ENCODE measurements around the gene BRINP3. TPM values are rescaled to one million over a fixed set of nuclear protein-coding genes. Genes with fewer than 3 reads are reported as not detected.

Gene BRINP3
- polyA plus RNA-seq, 1 donor = 4.6 TPM

DNA sequence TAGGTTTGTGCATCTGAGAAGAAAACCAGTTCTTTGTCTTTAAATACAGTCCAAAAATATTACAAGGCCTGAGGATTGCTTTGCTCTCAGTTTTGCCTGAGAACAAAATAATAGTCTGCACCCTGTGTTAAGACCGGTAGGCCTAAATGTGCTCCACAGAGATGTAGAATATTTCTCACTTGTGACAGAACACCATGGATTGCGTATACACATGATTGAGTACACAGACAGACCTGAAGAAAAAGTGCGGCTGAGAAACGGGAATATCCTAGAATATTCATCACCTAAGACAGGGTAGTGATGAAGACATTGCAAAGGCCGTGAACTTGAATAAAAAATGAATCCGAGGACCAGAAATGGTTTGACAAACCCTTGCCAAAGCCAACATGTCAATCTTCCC lies 155.4 kb downstream of the BRINP3 start:
- DNase-seq = no peak

DNA sequence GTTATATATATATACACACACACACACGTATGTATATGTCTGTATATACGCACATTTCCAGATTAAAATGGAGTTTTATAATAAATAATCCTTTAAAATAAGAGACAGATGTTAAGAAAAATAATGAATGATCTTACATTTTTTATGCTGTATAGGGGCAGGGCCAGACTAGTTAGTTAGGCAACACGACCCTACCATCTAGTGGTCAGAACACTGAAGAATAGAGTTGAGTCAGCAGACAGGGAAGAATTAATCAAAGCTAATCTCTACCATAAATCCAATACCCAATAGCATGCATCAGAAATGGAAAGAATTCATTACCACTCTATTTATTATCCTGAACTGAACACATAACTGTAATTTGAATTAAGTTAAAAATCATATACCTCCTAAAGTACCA lies 156.7 kb downstream of the BRINP3 start:
- peak; percentile 11 for DNase-seq

DNA sequence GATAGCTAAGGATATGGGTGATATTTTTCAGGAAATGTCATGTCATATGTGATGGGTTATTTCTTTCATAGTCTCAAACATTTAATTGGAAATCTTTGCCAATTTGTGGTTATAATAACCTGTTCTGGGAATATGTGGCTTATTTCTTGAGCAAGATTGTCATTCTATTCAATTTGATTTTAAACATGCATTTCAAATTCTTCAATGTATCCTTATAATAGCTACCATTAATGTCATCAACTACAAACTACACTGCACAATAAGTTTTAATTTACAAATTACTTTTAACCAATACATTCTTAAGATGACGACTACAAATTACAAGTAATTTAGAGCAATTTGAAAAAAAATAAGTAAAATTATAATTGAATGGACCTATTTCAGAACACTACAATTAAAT lies 164.9 kb downstream of the BRINP3 start:
- DNase-seq = no peak

DNA sequence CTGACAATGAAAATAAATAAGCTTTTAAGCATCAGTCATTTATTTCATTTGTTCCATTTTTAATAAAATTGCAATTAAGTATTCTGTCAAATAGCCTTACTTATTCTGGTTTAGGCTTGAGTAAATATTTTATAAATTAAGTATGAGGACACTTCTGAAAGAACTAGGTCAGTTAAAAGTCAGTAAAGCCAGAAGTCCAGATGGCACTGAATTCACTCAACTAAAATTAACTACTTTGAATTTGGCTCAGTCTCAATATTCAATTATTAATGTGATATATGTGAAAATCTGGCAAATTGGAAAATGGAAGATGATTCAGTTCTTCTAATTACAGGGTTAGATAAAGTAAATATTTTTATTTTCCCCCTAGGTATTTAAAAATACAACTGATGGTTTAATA lies 174.2 kb downstream of the BRINP3 start:
- DNase-seq = no peak

DNA sequence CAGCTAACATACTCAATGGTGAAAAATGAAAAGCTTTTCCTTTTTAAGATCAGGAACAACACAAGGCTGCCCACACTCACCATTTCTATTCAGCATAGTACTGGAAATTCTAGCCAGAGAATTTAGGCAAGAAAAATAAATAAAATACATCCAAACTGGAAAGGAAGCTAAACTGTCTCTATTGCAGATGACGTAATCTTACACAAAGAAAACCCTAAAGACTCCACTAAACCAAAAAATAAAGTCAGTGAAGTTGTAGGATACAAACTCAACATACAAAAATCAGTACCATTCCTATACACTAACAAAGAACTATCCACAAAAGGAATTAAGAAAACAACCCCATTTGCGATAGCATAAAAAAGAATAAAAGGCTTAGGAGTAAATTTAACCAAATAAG lies 181.2 kb downstream of the BRINP3 start:
- DNase-seq = no peak

DNA sequence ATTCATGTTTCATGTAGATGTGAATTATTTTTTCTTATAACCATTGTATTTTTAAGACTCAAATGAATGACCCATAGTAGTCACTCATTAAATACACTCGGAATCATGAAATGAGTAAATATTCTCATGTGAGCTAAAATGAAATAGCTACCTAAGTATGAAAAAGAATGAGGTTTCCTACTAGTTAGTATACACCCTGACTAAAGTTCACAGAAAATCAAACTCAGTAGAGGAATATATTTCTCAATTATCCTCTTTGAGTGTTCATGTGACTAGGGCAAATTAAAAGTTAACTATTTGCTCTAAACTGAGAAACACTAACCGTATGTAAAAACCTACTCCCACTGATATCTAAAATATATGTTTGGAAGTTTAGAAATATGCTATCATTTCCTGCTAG lies 187.8 kb downstream of the BRINP3 start:
- DNase-seq = no peak

DNA sequence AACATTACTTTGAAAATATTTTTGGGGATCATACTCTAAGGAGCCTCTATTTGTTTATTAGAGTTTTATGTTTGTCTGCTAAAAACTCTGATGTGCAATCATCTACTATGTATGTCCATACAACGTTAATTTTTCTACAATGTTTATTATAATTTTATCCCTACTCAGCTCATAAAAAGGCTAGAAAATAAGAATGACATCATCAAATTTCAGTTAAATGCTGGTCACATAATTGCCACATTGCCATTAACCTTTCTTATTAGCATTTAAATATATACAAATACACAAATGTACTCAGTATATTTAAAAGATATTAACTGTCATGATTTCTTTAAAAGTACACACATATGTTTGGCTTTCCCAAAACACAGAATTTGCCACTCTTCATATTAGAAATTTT lies 191.6 kb downstream of the BRINP3 start:
- DNase-seq = no peak

DNA sequence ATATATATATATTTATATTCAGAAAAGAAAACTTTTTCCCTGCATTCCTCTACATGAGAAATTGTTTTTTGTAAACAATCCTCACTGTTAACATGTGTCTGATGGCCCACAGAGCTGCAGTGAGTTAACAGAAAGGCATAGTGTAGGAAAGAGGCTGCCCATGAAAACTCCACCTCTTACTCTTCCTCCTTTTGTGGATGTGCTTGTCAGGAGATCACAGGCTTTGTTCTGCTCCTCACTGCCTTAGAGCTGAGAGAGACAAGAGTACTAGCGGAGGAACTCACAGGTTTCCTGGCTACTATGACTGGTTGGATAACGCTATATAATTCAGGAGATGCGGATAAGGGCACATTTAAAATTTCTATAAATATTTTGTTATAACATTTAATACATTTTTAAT lies 200.6 kb downstream of the BRINP3 start:
- no peak for DNase-seq

DNA sequence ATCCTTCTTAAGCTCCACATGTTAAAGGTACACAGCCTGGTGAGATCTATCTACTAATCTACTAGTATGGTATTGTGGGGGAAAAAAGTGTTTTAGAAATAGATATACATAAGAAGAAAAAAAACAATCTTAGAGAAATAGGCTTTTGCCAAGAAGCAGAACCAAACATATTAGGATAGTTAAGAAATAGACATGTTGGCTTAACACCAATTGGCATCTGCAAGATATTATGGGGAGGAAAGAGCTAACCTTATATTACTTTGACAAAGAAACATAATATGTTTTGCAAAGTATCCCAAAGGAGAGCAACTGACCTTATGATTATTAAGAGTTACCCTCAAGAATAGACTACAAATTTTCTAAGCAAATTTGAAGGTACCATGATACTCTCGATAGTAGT lies 202.9 kb downstream of the BRINP3 start:
- no peak for DNase-seq

DNA sequence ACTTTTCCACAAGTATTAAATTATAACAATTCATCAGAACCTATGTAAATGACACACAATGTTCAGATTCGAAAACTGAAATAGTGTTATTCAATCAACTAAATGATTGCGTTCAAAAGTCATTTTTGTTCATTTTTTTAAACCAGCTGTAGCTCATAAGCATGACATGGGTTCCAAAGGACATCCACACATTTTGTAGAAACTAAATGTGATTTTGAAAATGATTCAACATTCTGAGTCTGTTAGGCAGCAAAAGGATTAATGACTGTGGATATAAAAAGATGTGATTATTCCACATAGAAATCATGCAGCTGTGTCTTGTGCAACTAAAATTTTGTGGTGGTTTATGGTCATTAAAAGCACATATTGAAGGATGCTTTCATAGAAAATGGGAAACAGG lies 204.5 kb downstream of the BRINP3 start:
- peak; percentile 15 for DNase-seq

DNA sequence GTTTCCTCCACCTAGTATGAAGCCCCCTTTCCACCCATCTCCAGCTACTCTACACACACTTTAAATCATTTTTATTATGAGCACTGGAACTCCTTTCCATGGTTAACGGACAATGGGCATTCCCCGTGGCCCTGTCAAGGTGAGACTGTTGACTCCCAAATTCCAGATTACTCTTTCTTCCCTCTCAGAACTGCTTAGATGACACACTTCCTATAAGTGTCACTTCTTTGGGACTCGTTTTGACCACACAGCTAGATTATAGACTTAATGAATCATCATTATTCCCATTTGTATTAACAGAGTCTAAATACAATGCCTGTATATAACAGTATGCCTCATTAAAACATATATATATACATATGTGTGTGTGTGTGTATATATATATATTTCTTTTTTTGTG lies 215.1 kb downstream of the BRINP3 start:
- no peak for DNase-seq

DNA sequence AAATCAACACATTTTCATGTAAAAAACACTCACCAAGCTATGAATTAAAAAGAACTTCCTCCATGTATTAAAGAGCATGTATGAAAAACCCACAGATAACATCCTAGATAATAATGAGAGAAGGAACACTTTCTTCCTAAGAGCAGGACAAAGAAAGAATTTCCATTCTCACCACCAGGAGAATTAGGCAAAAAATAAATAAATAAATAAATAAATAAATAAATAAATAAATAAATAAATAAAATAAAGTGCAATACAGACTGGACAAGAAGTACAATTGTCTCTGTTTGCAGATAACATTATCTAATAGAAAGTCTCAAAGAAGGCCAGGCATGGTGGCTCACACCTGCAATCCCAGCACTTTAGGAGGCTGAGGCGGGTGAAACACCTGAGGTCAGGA lies 218.2 kb downstream of the BRINP3 start:
- DNase-seq = no peak

DNA sequence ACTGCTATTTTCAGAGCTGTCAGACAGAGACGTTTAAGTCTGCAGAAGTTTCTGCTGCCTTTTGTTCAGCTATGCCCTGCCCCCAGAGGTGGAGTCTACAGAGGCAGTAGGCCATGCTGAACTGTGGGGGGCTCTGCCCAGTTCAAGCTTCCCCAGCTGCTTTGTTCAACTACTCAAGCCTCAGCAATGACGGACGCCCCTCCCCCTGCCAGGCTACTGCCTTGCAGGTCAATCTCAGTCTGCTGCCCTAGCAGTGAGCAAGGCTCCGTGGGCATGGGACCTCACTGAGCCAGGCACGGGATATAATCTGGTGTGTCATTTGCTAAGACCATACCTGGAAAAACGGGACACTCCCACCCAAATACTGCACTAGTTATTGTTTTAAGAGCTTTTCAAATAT lies 219.7 kb downstream of the BRINP3 start:
- DNase-seq = no peak

DNA sequence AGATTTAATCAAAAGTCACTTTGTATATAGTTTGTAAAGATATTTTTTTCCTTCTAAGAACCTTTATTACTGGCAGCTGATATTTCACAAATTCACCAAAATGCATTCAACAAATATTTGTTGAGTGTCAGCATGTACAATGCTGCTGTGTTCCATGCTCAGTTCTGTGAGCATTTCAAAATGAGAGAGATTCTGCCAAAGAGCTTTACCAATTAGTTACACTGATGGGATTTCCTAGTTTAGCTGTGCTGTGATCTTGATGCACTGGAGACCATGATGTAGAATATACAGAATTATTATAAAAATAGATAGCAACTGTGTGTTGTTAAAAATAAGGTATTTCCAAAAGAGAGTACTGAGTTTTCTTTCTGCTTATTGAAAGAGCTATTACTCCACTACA lies 225.6 kb downstream of the BRINP3 start:
- DNase-seq = no peak

DNA sequence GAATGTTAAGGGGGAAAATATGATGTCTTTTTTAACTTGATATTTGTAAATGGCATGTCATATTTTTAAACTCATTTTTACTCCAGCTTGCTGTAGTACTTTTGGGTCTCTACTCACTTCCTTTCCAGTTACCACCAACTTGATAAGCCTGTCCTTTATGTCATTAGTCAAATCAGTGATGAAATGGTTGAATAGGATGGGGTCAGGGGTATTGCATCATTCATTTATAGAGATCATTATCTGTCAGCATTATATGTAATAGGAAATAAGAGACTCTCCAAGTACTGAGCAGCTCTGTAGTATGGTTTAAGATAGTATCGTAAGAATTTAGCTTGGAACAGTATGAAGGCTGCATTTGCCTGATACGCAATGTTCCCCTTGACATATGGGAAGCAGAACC lies 227.3 kb downstream of the BRINP3 start:
- DNase-seq = no peak

DNA sequence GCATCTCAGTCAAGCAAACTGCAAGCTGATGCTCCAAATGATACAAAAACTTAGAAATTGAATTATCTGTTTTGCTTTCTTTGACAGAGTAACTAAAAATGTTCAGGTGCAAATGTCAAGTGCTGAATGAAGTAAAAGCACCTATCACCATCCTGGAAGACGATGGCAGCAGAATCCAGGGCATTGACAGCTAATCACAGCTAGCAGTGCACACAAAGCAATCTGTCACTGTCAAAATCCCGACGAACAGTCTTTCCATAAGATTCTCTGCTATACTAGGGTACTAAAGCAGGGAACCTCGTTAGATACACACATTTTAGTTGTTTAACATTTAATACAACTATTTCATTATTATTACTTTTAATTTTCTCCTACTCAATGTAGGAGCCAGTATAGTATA lies 233.3 kb downstream of the BRINP3 start:
- no peak for DNase-seq

DNA sequence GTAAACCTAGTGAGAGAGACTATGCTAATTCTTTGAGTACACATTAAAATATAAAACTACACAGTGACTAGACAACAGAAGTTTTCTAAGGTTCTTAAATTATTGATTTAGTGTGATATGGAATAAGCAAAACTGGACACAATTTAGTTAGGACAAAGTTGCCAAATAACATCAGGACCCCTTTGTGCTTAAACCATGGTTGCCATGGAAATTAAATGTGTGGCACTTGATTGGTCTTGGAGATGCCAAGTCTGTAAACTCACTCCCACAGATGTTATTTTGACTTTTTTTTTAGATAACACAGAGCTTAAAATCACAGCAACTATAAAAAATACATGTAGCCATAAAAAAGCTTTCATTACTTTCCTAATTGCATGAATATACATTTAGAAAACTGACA lies 234.6 kb downstream of the BRINP3 start:
- no peak for DNase-seq

DNA sequence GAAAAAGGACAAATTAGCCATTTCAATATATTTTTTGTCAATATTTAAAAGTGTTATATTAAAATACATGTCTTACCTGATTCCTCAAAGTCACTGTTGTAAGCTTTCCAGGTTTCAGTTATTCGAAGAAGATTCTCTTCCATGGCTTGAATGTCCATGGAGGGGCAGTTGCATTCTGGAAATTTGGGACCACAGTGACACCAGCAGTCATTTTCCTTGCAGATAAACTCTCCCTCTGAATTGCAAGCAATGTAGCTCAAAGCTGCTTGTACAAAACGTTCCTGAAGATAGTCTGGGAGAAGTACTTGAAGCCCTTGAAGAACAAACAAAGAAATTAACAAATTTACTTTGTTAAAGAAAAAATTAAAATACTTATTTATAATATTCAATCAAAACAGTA lies 251.7 kb downstream of the BRINP3 start:
- peak; percentile 1 for DNase-seq

DNA sequence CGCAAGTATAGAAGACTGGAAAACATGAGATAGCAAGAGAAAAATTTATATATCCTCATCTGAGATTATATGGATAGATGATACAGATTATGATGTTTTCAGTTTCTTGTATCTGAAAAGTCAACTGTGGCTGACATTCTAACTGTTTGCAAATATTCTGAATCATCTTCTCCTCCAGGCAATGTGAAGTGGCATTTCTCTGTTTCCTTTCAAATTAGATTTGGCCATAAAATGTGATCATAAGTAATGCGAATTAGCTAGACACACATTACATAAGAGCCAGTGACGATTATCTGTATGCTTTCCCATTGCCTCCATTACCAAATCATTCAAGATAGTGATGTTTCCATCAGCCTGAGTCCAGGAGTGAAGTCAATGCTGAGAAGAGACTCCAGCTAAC lies 265.2 kb downstream of the BRINP3 start:
- no peak for DNase-seq

DNA sequence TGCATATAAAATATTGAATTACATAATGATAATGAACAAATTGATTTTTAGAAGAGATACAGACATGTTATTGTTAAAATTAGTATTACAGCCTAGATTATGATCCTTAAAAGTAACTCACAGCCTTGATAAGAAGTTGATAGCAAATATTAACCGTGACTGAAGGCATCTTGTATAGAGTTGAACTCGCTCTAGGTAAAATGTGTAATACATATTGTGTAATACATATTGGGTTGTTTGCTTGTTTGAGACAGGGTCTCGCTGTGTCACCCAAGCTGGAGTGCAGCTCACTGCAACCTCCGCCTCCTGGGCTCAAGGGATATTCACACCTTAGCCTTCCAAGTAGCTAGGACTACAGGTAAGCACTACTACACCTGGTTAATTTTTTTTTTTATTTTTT lies 269.9 kb downstream of the BRINP3 start:
- no peak for DNase-seq

DNA sequence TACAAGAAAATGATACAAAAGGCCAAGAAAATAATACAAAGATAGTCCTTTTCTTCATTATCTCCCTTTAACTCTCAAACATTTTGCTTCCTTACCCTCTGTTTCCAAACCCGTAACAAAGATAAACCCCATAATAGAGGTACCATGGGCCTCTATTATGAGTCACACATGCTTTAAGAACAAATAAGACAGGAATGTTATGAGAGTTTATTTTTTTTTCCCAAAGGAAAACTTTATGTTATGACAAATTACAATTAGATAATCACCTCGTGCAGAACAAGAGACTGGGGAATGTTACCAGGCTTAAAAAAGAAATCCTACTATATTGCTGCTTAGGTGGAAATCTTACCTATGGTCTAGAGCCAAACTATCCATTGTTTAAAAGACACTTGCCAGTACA lies 272.0 kb downstream of the BRINP3 start:
- DNase-seq = no peak

DNA sequence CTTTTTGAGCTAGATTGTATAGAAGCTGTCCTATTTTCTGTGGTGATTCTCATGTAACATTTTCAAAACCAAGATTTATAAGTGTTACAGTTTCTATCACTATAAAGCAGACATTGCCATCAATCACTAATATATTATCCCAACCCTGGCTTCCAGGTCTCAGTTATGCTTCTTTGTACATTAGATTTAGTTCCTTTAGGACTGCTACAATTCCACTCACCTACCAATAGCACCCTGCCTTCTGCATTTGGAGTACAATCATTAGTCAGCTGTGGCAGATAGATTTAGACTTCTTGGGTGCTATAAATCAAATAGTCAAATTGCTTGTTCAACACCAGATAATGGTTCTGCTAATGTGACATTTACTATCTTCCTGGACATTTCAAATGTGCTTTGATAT lies 281.6 kb downstream of the BRINP3 start:
- no peak for DNase-seq

DNA sequence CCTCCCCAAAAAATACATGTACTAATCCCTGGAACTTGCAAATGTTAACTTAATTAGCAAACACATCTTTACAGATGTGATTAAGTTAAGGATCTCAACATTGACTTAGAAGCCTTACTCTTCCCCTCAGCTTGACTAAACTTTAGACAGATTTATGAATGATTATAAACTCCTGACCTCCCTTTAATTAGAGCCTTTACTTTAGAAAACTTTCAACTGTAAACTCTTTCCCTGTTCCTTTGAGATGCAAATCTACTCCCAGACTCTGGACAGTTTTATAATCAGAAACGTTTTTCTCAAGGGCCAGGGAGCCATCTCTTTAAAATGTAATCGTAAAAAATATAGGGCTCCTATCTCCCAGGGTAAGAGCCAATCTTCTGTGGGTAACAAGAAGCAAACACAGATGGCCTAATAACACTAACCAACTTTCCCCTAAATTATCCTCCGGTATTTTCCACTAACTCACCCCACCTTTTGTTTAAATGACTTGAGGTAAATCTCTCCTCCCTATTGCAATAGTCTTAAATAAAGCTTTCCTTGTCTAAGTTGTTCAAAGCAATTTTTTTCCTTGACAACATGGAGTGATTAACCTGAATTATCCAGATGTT lies 284.1 kb downstream of the BRINP3 start:
- no peak for DNase-seq

DNA sequence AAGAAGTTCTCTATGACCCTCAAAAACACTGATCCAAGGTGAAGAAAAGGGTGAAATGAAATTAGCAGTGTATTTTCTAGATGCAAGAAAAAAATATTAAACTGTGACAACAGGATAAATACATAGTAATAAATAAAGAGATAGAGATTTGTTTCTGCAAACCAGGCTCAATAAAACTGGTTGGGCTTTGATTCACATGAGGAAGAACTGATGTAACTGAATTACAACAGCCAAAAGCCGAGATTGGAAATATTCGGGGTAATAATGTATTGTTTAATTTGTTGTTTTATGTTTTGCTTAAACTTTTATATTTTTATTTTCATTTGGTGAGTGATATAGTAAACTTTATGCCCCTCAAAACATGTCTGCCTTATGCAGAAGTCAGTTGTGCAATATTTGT lies 285.0 kb downstream of the BRINP3 start:
- DNase-seq = no peak

DNA sequence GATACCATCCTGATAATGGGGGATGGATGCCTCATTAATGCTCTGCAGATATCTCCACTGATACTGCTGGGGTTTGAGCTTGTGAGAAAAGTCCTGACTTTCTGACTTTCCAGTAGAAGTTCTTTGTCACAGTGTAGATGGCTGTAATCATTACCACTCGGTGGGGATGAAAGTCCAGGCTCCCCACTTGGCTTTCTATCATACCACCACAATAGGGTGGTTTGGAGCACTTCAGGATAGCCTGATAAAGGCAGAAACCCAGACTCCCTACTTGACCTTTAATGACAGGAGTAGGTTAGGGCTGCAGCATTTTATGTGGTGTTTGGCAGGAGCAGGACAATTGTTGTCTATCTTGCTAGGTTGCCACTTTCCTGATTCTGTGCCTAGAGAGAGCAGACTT lies 294.1 kb downstream of the BRINP3 start:
- DNase-seq = no peak

DNA sequence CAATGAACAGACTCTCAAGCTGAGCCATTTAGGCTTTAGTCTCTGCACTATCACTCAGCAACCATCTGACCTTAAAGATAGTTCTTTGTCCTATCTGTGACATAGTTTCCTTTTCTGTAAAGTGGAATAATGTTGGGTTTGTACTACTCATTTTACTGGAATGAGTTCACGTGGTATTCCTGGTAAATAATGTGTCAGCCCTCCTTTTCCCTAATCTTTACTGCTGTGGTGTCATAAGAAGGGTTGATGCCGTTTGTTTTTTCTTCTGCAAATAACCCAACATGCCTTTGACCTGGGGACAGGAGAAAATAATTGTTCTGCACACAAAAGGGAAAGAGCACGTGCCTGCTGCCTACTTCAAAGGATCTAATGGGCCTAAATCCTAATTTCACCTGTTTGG lies 297.8 kb downstream of the BRINP3 start:
- no peak for DNase-seq

Measured in hindlimb muscle (tissue), 1 donor.